ENCODE measurements around the gene EFTUD2.

- TF ChIP-seq SP1 (IDR thresholded peaks at IDR 0.05; ENCODE audit: low read depth), result no peak
- TF ChIP-seq JUND (IDR thresholded peaks at IDR 0.05), result no peak
- TF ChIP-seq TCF7L2 (IDR thresholded peaks at IDR 0.05; ENCODE audit: borderline replicate concordance, extremely low read depth, insufficient read depth, insufficient read length), result no peak
- TF ChIP-seq EZH2 (IDR thresholded peaks at IDR 0.05), result no peak
- TF ChIP-seq, protein P1, sequence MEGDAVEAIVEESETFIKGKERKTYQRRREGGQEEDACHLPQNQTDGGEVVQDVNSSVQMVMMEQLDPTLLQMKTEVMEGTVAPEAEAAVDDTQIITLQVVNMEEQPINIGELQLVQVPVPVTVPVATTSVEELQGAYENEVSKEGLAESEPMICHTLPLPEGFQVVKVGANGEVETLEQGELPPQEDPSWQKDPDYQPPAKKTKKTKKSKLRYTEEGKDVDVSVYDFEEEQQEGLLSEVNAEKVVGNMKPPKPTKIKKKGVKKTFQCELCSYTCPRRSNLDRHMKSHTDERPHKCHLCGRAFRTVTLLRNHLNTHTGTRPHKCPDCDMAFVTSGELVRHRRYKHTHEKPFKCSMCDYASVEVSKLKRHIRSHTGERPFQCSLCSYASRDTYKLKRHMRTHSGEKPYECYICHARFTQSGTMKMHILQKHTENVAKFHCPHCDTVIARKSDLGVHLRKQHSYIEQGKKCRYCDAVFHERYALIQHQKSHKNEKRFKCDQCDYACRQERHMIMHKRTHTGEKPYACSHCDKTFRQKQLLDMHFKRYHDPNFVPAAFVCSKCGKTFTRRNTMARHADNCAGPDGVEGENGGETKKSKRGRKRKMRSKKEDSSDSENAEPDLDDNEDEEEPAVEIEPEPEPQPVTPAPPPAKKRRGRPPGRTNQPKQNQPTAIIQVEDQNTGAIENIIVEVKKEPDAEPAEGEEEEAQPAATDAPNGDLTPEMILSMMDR (IDR thresholded peaks at IDR 0.05 in 2 of 3, conservative IDR thresholded peaks at IDR 0.05 in 1 of 3; ENCODE audit: borderline replicate concordance in 1 of 3, insufficient read depth in 1 of 3, low read depth in 2 of 3, low read length in 2 of 3), result no peak
- TF ChIP-seq, protein P2, sequence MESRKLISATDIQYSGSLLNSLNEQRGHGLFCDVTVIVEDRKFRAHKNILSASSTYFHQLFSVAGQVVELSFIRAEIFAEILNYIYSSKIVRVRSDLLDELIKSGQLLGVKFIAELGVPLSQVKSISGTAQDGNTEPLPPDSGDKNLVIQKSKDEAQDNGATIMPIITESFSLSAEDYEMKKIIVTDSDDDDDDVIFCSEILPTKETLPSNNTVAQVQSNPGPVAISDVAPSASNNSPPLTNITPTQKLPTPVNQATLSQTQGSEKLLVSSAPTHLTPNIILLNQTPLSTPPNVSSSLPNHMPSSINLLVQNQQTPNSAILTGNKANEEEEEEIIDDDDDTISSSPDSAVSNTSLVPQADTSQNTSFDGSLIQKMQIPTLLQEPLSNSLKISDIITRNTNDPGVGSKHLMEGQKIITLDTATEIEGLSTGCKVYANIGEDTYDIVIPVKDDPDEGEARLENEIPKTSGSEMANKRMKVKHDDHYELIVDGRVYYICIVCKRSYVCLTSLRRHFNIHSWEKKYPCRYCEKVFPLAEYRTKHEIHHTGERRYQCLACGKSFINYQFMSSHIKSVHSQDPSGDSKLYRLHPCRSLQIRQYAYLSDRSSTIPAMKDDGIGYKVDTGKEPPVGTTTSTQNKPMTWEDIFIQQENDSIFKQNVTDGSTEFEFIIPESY (IDR thresholded peaks at IDR 0.05; ENCODE audit: extremely low read depth, insufficient replicate concordance, low read length), result no peak
- TF ChIP-seq RAD21 (IDR thresholded peaks at IDR 0.05; ENCODE audit: low read depth), result no peak
- no peak for TF ChIP-seq POLR2A (IDR thresholded peaks at IDR 0.05; ENCODE audit: borderline replicate concordance, extremely low read depth, insufficient read depth, insufficient read length)
- no peak for TF ChIP-seq REST (IDR thresholded peaks at IDR 0.05; ENCODE audit: low read depth)
- TF ChIP-seq YY1 (IDR thresholded peaks at IDR 0.05; ENCODE audit: extremely low read depth, insufficient replicate concordance, low read depth, low read length), result no peak
- no peak for TF ChIP-seq CEBPB (IDR thresholded peaks at IDR 0.05; ENCODE audit: low read depth)
These were observed 70.2 kb downstream of the EFTUD2 start for GRCh38 chr17:44828919-44829522.
